ENCODE data around the gene RAB1A. TPM values are rescaled to one million over a fixed set of nuclear protein-coding genes. Genes with fewer than 3 reads are reported as not detected.

The RAB1A gene
- total RNA-seq, 4 donors from 2014 or later: 72.6 to 101 (median 78.3) TPM

- Histone ChIP-seq H3K4me1 (peaks cover 39 to 96% (median 77%) of the 10 kb centered on the region in 3 donors), H3K36me3 (no peaks in the 10 kb centered on the region), H3K9me3 (no peaks in the 10 kb centered on the region), H3K4me3 (no peak overlapping the region), H3K27me3 (no peaks in the 10 kb centered on the region), H3K27ac (peak overlapping the region; percentile 80 to 82 (median 81))
- WGBS, 2 donors: 52 to 61% methylated on average over 7 of the region's 7 CpGs
- TF ChIP-seq POLR2A (IDR thresholded peaks at IDR 0.05): no peak
- TF ChIP-seq, protein P1, sequence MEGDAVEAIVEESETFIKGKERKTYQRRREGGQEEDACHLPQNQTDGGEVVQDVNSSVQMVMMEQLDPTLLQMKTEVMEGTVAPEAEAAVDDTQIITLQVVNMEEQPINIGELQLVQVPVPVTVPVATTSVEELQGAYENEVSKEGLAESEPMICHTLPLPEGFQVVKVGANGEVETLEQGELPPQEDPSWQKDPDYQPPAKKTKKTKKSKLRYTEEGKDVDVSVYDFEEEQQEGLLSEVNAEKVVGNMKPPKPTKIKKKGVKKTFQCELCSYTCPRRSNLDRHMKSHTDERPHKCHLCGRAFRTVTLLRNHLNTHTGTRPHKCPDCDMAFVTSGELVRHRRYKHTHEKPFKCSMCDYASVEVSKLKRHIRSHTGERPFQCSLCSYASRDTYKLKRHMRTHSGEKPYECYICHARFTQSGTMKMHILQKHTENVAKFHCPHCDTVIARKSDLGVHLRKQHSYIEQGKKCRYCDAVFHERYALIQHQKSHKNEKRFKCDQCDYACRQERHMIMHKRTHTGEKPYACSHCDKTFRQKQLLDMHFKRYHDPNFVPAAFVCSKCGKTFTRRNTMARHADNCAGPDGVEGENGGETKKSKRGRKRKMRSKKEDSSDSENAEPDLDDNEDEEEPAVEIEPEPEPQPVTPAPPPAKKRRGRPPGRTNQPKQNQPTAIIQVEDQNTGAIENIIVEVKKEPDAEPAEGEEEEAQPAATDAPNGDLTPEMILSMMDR (IDR thresholded peaks at IDR 0.05): no peak
- DNase-seq: no peak
- intact Hi-C loops (cut with DNase I): loop anchor here (10.0 kb wide), 1 partner anchor 123 kb away; no protein-coding TSS in a partner anchor
These were observed 68.6 kb downstream of the RAB1A start for GRCh38 chr2:65061146-65061909.

DNA sequence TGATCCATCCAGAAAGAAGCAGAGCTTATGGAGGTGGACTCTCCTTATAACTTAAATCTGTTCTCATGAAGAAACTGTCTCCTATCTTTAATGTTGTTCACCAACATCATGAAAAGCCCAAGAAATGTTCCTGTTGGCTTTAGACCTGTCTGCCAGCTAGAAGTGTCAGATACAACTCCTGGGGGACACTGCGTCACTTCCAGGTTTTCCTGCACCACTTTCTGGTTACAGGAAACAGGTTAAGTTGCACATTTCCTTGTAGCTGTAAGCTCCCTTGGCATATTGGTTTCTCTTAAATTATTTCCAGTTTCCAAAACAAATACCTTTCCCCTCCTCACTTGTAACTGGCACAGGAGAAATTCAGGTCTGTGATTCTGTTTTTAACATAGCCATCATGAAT, 70.8 kb downstream of the RAB1A start:
- WGBS, 2 donors: 79 to 88% methylated on average over 1 of the region's 1 CpG
- Histone ChIP-seq H3K27me3 (no peaks in the 10 kb centered on the region), H3K4me1 (peaks cover 28 to 84% (median 64%) of the 10 kb centered on the region in 3 donors), H3K9me3 (no peaks in the 10 kb centered on the region), H3K4me3 (peak overlapping the region in 1 of 4 donors; percentile 31), H3K27ac (peak overlapping the region; percentile 43 to 93 (median 86)), H3K36me3 (no peaks in the 10 kb centered on the region)
- no peak for DNase-seq
- intact Hi-C loops (cut with DNase I): no loop called here
- TF ChIP-seq POLR2A (IDR thresholded peaks at IDR 0.05): no peak
- TF ChIP-seq, protein P1 (IDR thresholded peaks at IDR 0.05): no peak

DNA sequence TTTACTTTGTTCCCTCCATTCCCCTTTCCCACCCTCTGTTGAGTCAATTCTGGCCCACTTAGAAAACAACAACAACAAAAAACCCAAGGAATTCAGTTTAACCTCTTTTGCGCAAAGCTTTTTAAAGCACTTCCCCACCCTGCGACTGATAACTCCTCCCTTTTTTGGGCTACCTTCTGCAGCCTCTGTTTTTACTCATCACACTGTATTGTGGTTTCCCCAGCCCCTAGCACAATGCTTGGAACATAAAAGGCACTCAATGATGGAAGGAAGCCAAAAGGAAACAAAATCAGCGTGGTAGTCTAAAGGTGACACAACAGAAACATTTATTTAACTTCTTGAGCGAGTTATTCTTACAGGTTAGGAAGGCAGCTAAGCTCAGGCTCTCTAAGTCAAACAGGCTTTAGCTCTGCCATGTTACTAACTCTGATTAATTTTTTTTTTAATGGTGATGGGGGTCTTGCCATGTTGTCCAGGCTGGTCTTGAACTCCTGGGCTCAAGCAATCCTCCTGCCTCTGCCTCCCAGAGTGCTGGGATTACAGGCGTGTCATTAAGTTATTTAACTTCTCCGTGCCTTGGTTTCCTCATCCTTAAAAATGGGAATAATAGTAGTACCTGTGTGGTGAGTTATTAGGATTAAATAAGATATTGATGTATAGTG, 72.4 kb downstream of the RAB1A start:
- WGBS, 2 donors: 18 to 38% methylated on average over 6 of the region's 6 CpGs
- no peaks in the 10 kb centered on the region for H3K27me3 ChIP-seq
- TF ChIP-seq, protein P1 (IDR thresholded peaks at IDR 0.05): no peak
- peak in 1 of 4 donors; percentile 35 for TF ChIP-seq POLR2A (IDR thresholded peaks at IDR 0.05)
- peak overlapping the region; percentile 89 to 95 (median 94) for H3K27ac ChIP-seq
- peak overlapping the region; percentile 77 to 96 (median 94) for H3K4me3 ChIP-seq
- no peaks in the 10 kb centered on the region for H3K9me3 ChIP-seq
- H3K36me3 ChIP-seq: no peaks in the 10 kb centered on the region
- DNase-seq: no peak
- peaks cover 19 to 68% (median 52%) of the 10 kb centered on the region in 3 donors for H3K4me1 ChIP-seq
- intact Hi-C loops (cut with DNase I): no loop called here

DNA sequence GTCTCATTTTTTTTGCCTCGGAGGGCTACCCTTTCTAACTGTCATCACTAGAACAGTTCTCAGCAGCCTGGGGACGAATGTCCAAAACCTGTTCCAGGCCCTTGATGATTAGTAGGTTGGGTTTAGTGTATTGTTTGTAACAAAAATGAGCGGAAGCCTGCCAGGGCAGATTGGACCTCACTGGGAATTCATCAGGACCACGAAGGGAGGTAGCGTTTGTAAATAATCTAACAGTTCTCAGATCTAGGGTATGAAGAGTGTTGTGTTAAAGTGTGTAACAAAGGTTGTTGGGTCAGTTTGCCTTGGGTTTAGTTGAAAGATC, 72.9 kb downstream of the RAB1A start:
- H3K9me3 ChIP-seq: no peaks in the 10 kb centered on the region
- no peak for DNase-seq
- H3K36me3 ChIP-seq: no peaks in the 10 kb centered on the region
- H3K4me3 ChIP-seq: peak overlapping the region; percentile 77 to 96 (median 94)
- intact Hi-C loops (cut with DNase I): no loop called here
- no peak for TF ChIP-seq POLR2A (IDR thresholded peaks at IDR 0.05)
- TF ChIP-seq, protein P1 (IDR thresholded peaks at IDR 0.05): no peak
- 0 to 2% methylated on average over 4 to 5 of the region's 5 CpGs for WGBS, 2 donors
- H3K27ac ChIP-seq: peak overlapping the region; percentile 89 to 95 (median 94)
- no peaks in the 10 kb centered on the region for H3K27me3 ChIP-seq
- peaks cover 19 to 63% (median 48%) of the 10 kb centered on the region in 3 donors for H3K4me1 ChIP-seq

Data from esophagus squamous epithelium (tissue), 5 donors.